ENCODE measurements around the gene NEURL1. TPM values are rescaled to one million over a fixed set of nuclear protein-coding genes. Genes with fewer than 3 reads are reported as not detected.
"Not testable (repeated sequence)": the region's sequence is repeated elsewhere in the genome, so short reads cannot be mapped to it uniquely, and the experiment has no call there.

Gene NEURL1
- total RNA-seq, 2 donors from 2014 or later = 0.12 TPM; not detected in 1

DNA sequence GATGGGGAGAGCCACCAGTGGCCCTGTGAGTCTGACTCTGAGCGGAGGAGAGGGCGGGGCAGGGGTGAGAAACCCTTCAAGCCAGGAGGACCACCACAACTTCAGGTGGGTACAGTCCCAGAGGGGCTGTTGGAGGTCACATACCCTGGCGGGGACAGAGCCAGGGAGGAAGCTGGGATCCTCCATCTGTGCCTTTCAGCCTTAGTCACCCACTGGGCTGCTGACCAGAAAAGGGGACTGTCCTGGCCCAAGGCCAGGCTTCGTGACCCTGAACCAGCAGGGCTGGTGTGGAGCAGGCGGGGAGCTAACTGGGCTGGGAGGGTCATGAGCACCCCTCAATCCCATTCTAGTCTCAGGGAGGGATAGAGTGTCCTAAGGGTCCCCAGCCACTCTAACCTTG lies 13.0 kb upstream of the NEURL1 start:
- Histone ChIP-seq H3K9me3 (no peaks in the 10 kb centered on the region), H3K27me3 (no peaks in the 10 kb centered on the region), H3K27ac (no peak overlapping the region), H3K36me3 (no peaks in the 10 kb centered on the region), H3K4me1 (no peaks in the 10 kb centered on the region), H3K4me3 (no peak overlapping the region)
- DNase-seq (ENCODE audit: low spot score) = no peak
- TF ChIP-seq, protein P1, sequence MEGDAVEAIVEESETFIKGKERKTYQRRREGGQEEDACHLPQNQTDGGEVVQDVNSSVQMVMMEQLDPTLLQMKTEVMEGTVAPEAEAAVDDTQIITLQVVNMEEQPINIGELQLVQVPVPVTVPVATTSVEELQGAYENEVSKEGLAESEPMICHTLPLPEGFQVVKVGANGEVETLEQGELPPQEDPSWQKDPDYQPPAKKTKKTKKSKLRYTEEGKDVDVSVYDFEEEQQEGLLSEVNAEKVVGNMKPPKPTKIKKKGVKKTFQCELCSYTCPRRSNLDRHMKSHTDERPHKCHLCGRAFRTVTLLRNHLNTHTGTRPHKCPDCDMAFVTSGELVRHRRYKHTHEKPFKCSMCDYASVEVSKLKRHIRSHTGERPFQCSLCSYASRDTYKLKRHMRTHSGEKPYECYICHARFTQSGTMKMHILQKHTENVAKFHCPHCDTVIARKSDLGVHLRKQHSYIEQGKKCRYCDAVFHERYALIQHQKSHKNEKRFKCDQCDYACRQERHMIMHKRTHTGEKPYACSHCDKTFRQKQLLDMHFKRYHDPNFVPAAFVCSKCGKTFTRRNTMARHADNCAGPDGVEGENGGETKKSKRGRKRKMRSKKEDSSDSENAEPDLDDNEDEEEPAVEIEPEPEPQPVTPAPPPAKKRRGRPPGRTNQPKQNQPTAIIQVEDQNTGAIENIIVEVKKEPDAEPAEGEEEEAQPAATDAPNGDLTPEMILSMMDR (IDR thresholded peaks at IDR 0.05) = no peak

DNA sequence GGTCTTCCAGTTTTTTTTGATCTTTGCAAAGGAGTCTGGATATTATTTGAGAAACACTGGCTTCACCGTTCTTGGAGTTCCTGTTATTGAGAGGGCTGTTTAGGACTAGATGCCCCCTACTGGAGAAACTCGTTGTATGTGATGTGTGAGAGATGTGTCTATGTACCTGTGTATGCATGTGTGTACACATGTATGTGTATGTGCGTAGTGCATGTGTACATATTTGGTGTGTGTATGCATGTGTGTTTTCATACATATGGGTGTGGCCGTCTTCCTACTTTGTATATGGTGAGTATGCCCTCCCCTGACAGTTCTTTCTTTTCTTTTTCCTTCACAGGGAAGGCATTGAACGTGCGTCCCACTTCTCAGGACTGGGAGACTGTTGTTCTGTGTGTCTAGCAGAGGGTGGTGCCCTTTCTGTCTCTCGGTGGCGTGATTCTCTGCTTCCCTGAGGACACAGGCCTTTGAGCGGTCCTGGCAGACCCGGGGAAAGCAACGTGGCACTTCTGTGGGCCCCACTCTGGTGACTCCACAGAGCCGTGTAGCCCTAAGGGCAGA lies 11.5 kb upstream of the NEURL1 start:
- no peak overlapping the region for H3K27ac ChIP-seq
- TF ChIP-seq, protein P1 (IDR thresholded peaks at IDR 0.05) = peak; percentile 48 to 71
- H3K36me3 ChIP-seq = no peaks in the 10 kb centered on the region
- no peaks in the 10 kb centered on the region for H3K27me3 ChIP-seq
- H3K4me3 ChIP-seq = no peak overlapping the region
- no peaks in the 10 kb centered on the region for H3K4me1 ChIP-seq
- DNase-seq (ENCODE audit: low spot score) = no peak
- H3K9me3 ChIP-seq = no peaks in the 10 kb centered on the region

DNA sequence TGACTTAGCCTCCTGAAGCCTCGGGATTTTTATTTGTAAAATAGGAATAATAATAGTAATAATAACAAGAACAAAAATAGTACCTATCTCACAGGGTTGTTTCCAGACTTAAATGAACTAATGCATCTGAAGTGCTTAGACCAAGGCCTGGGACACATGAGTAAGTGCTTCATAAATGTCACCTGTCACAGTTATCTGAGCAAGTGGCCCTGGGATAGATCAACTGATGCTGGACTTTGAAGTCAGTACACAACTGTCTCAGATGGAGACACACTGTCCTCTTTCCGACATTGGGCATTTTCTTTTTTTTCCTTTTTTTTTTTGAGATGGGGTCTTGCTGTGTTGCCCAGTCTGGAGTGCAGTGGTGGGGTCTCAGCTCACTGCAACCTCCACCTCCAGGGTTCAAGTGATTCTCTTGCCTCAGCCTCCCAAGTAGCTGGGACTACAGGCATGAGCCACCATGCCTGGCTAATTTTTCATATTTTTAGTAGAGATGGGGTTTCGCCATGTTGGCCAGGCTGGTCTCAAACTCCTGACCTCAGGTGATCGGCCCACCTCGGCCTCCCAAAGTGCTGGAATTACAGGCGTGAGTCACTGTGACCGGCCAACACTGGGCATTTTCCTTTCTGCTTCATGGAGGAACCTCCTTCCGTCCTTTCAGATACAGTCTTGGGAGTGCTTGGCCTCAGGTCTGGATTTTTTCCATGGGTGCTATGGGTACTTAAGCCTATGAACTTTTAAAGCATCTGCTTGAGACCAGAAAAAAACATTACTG lies 6.7 kb upstream of the NEURL1 start:
- not testable (repeated sequence) for H3K27ac ChIP-seq; H3K36me3 ChIP-seq; H3K27me3 ChIP-seq; H3K4me1 ChIP-seq; H3K4me3 ChIP-seq; H3K9me3 ChIP-seq; DNase-seq (ENCODE audit: low spot score)

DNA sequence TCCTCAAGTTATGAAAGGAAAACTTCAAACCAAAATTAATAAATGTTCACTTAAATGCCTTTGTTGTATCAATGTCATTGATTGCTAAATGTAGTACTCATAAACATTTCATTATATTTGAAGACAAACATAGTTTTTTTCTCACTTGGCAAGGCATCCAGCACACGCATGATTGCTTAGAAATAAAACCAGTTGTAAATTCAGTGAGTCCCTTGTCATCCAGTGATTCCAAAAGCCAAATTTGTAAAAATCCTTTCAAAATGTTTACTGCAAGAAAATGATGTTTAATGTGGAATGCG lies 6.1 kb upstream of the NEURL1 start:
- no peak for DNase-seq (ENCODE audit: low spot score)
- TF ChIP-seq, protein P1 (IDR thresholded peaks at IDR 0.05) = no peak
- Histone ChIP-seq H3K9me3 (no peaks in the 10 kb centered on the region), H3K4me1 (peaks cover 0 to 5% of the 10 kb centered on the region in 2 donors), H3K27ac (no peak overlapping the region), H3K27me3 (no peaks in the 10 kb centered on the region), H3K4me3 (no peak overlapping the region), H3K36me3 (no peaks in the 10 kb centered on the region)

DNA sequence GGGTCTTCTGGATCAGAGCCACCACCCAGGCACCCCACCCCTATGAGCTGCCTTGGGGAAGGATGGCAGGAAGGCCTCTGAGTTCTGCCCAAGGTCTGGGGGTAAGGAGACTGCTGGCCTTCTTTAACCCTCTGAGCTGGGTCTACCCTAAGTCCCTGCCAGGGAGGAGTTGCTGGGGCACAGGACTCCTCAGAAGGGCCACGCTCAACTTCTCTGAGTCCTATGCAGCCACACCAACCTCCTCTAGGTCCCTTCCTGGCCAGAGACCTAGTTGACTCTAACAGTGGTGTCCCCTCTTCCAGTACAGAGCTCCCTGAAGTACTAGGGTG lies 2.6 kb upstream of the NEURL1 start:
- H3K27me3 ChIP-seq = no peaks in the 10 kb centered on the region
- no peak overlapping the region for H3K27ac ChIP-seq
- no peaks in the 10 kb centered on the region for H3K9me3 ChIP-seq
- DNase-seq (ENCODE audit: low spot score) = no peak
- TF ChIP-seq, protein P1 (IDR thresholded peaks at IDR 0.05) = no peak
- H3K4me3 ChIP-seq = no peak overlapping the region
- H3K4me1 ChIP-seq = peaks cover 0 to 27% of the 10 kb centered on the region in 2 donors
- H3K36me3 ChIP-seq = no peaks in the 10 kb centered on the region

DNA sequence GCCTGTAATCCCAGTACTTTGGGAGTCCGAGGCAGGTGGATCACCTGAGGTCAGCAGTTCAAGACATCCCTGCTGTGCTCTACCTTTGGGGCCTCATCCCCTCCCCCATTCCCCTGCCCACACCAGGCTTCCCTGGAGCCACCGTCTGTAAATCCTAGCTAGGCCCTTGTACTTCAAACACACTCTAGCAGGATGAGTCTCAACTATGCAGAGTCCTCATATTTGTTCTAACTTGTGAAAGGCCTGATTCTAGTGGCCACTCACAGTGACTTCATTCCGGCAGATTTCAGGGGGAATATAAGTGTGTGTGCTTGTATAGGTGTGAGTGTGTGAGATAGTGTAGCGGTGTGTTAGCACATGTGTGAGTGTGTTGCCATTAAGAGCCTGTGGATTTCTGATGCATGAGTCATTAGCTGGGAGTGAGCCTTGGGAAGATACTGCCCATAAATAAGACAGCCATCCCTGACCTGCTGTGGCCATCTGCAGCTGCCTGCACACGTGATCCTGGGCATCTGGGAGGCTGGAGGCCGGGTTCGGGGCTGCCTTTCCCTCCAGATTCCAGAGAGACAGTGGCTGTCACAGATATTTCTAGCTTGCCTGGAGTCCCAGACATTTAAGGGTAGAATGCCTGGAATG lies 1.7 kb upstream of the NEURL1 start:
- Histone ChIP-seq H3K9me3 (no peaks in the 10 kb centered on the region), H3K4me3 (no peak overlapping the region), H3K36me3 (no peaks in the 10 kb centered on the region), H3K4me1 (peaks cover 0 to 27% of the 10 kb centered on the region in 2 donors), H3K27me3 (no peaks in the 10 kb centered on the region), H3K27ac (no peak overlapping the region)
- no peak for DNase-seq (ENCODE audit: low spot score)
- TF ChIP-seq, protein P1 (IDR thresholded peaks at IDR 0.05) = no peak

Measured in right atrium auricular region (tissue), 2 donors.